Neural cell (in vitro differentiated cells): Measurements from ENCODE around the gene IL4I1. TPM values are rescaled to one million over a fixed set of nuclear protein-coding genes. Genes with fewer than 3 reads are reported as not detected.

Experiments used
- H2AFZ ChIP-seq: fragments of 200-600, 300-800 bp; sonication (generic), shearing (Covaris generic); 2 replicates; pipeline ENCODE4 v1.6.0; 2014; ENCODE audit warnings: low read depth, mild to moderate bottlenecking, antibody characterized with exemption, low read length, moderate library complexity
- H3F3A ChIP-seq: fragments of 200-600 bp; shearing (Covaris generic); 2 replicates; pipeline ENCODE4 v1.6.1; 2016; ENCODE audit warnings: mild to moderate bottlenecking, moderate library complexity, mixed read lengths, antibody characterized with exemption, low read length; ENCODE audit not compliant: insufficient read depth, poor library complexity, severe bottlenecking
- H3K27ac ChIP-seq: fragments of 200-600, 300-800 bp; sonication (generic), shearing (Covaris generic); 2 replicates; pipeline ENCODE4 v1.5.1; 2014; ENCODE audit warnings: mild to moderate bottlenecking, low read length, moderate library complexity
- H3K27me3 ChIP-seq: fragments of 300-800, 200-600 bp; sonication (generic), shearing (Covaris generic); 2 replicates; pipeline ENCODE4 v1.6.0; 2014; ENCODE audit warnings: mild to moderate bottlenecking, low read depth, low read length, moderate library complexity; ENCODE audit not compliant: insufficient read depth
- H3K36me3 ChIP-seq: fragments of 300-800, 200-600 bp; sonication (generic), shearing (Covaris generic); 2 replicates; pipeline ENCODE4 v1.5.1; 2014; ENCODE audit warnings: mild to moderate bottlenecking, antibody characterized with exemption, low read length, moderate library complexity; ENCODE audit not compliant: insufficient read depth
- H3K4me2 ChIP-seq: fragments of 300-800, 200-600 bp; sonication (generic), shearing (Covaris generic); 2 replicates; pipeline ENCODE4 v1.6.0; 2014; ENCODE audit warnings: mild to moderate bottlenecking, low read length
- H3K4me3 ChIP-seq: fragments of 300-800, 200-600 bp; sonication (generic), shearing (Covaris generic); 2 replicates; pipeline ENCODE4 v1.5.1; 2014; ENCODE audit warnings: mild to moderate bottlenecking, low read length, moderate library complexity
- H3K79me2 ChIP-seq: fragments of 200-600 bp; shearing (Covaris generic); replicated peaks from 2 replicates; pipeline ENCODE4 v1.6.0; 2014; ENCODE audit warnings: mild to moderate bottlenecking, low read length, moderate library complexity; ENCODE audit not compliant: insufficient read depth
- H3K9ac ChIP-seq: fragments of 300-800, 200-600 bp; sonication (generic), shearing (Covaris generic); 2 replicates; pipeline ENCODE4 v1.6.1; 2016; ENCODE audit warnings: mild to moderate bottlenecking, low read length, mixed read lengths
- H3K9me2 ChIP-seq: fragments of 200-600 bp; shearing (Covaris generic); 2 replicates; pipeline ENCODE4 v1.6.1; 2016; ENCODE audit warnings: mild to moderate bottlenecking, low read length, mixed read lengths; ENCODE audit not compliant: insufficient read depth
- H3K9me3 ChIP-seq: fragments of 200-600, 300-800 bp; sonication (generic), shearing (Covaris generic); 2 replicates; pipeline ENCODE4 v1.6.1; 2016; ENCODE audit warnings: mild to moderate bottlenecking, mixed run types, low read length, moderate library complexity, mixed read lengths
- H4K20me1 ChIP-seq: fragments of 200-600 bp; shearing (Covaris generic); 2 replicates; pipeline ENCODE4 v1.6.1; 2016; ENCODE audit warnings: mild to moderate bottlenecking, mixed run types; ENCODE audit not compliant: insufficient read depth
- CTCF ChIP-seq: fragments of 450-650 bp; IDR thresholded peaks from 2 replicates; pipeline ENCODE4 v1.5.1; 2014; ENCODE audit warnings: antibody characterized with exemption, mild to moderate bottlenecking, moderate library complexity; ENCODE audit not compliant: poor library complexity, severe bottlenecking
- EP300 ChIP-seq: fragments of 450-650 bp; conservative IDR thresholded peaks from 2 replicates; pipeline ENCODE4 v1.6.1; 2014; ENCODE audit warnings: antibody characterized with exemption, mild to moderate bottlenecking, moderate library complexity; ENCODE audit not compliant: poor library complexity, severe bottlenecking
- EZH2 ChIP-seq: fragments of 200-600, 300-800 bp; shearing (Covaris generic), sonication (generic); IDR thresholded peaks from 2 replicates; pipeline ENCODE4 v1.6.1; 2014; ENCODE audit warnings: antibody characterized with exemption, low read length, borderline replicate concordance, mild to moderate bottlenecking; ENCODE audit not compliant: insufficient read depth, poor library complexity, severe bottlenecking
- MXI1 ChIP-seq: fragments of 450-650 bp; conservative IDR thresholded peaks from 2 replicates; pipeline ENCODE4 v1.6.1; 2014; ENCODE audit warnings: antibody characterized with exemption, mild to moderate bottlenecking; ENCODE audit not compliant: poor library complexity, severe bottlenecking
- POLR2AphosphoS5 ChIP-seq: IDR thresholded peaks from 2 replicates; pipeline ENCODE4 v1.6.1; 2012
- RAD21 ChIP-seq: fragments of 450-650 bp; conservative IDR thresholded peaks from 2 replicates; pipeline ENCODE4 v1.6.1; 2014; ENCODE audit warnings: antibody characterized with exemption, mild to moderate bottlenecking, moderate library complexity
- REST ChIP-seq: IDR thresholded peaks from 2 replicates; pipeline ENCODE4 v1.6.1; 2012; ENCODE audit warnings: borderline replicate concordance
- SMC3 ChIP-seq: fragments of 450-650 bp; conservative IDR thresholded peaks from 2 replicates; pipeline ENCODE4 v1.6.1; 2014; ENCODE audit warnings: antibody characterized with exemption, mild to moderate bottlenecking, moderate library complexity; ENCODE audit not compliant: poor library complexity
- TAF1 ChIP-seq: IDR thresholded peaks from 2 replicates; pipeline ENCODE4 v1.6.1; 2012; ENCODE audit warnings: low read depth
- polyA plus RNA-seq: library from polyadenylated mRNA; depleted of rRNA; stranded (reverse); fragments of >200 nt; gene quantifications from 2 replicates; pipeline ENCODE4 v1.2.3, GENCODE V29; 2014

IL4I1 gene
- polyA plus RNA-seq, 1 donor from 2014 or later, result not detected

GRCh38 chr19:49845414-49845813 is 51.3 kb downstream of the IL4I1 start:
- no peaks in the 10 kb centered on the region for H3K27me3 ChIP-seq
- H3F3A ChIP-seq, result no peaks in the 10 kb centered on the region
- H3K9me3 ChIP-seq, result no peaks in the 10 kb centered on the region
- peaks cover 7% of the 10 kb centered on the region for H3K36me3 ChIP-seq
- no peak overlapping the region for H2AFZ ChIP-seq
- H3K4me2 ChIP-seq, result no peak overlapping the region
- no peaks in the 10 kb centered on the region for H3K79me2 ChIP-seq
- H3K9ac ChIP-seq, result no peak overlapping the region
- no peaks in the 10 kb centered on the region for H4K20me1 ChIP-seq
- H3K9me2 ChIP-seq, result no peaks in the 10 kb centered on the region
- H3K27ac ChIP-seq, result no peak overlapping the region
- TF ChIP-seq TAF1 (no peak), REST (no peak), POLR2AphosphoS5 (no peak), RAD21 (no peak), MXI1 (no peak), EZH2 (no peak), SMC3 (no peak), CTCF (no peak), EP300 (no peak)
- no peak overlapping the region for H3K4me3 ChIP-seq

GRCh38 chr19:49844138-49845095 is 52.3 kb downstream of the IL4I1 start:
- H3K4me3 ChIP-seq, result no peak overlapping the region

More at GRCh38 chr19:49844138-49845095, 52.3 kb downstream of the IL4I1 start:
- peaks cover 10% of the 10 kb centered on the region for H3K36me3 ChIP-seq
- no peaks in the 10 kb centered on the region for H3K9me3 ChIP-seq
- no peaks in the 10 kb centered on the region for H3K9me2 ChIP-seq
- no peak overlapping the region for H3K27ac ChIP-seq
- H2AFZ ChIP-seq, result no peak overlapping the region
- no peak overlapping the region for H3K9ac ChIP-seq
- H3K79me2 ChIP-seq, result no peaks in the 10 kb centered on the region
- no peaks in the 10 kb centered on the region for H4K20me1 ChIP-seq
- H3F3A ChIP-seq, result no peaks in the 10 kb centered on the region
- no peak overlapping the region for H3K4me2 ChIP-seq
- TF ChIP-seq SMC3 (no peak), REST (no peak), POLR2AphosphoS5 (no peak), CTCF (no peak), EP300 (no peak), EZH2 (no peak), MXI1 (no peak), TAF1 (no peak)
- H3K27me3 ChIP-seq, result no peaks in the 10 kb centered on the region
